Suppressor macrophage treated with lipopolysaccharide for 1 hour (primary cell): ENCODE data around the gene SNRPA1.

ENCODE experiments used
- DNase-seq, 3 donors: peaks; one replicate each; pipeline ENCODE4 v3.0.0-alpha.2; 2020 to 2022

The SNRPA1 gene

DNA sequence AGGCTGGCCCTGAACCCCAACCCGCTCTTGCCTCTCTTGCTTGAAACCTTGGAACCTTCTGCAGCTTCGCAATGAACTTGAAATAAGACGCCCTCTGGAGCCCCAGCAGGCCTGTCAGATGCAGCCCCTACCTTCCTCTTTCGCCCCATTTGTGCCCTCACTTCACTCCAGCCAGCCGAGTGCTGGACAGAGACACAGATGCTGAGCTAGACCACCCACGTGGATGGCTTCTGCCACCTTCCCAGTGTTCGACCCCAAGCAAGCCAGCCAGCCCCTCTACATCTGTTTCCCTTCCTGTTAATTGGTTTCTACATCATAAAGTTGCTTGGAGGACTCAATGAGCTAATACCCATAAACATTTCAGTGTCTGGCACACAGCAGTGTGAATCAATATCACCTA, 23.8 kb upstream of the SNRPA1 start:
- DNase-seq = no peak

DNA sequence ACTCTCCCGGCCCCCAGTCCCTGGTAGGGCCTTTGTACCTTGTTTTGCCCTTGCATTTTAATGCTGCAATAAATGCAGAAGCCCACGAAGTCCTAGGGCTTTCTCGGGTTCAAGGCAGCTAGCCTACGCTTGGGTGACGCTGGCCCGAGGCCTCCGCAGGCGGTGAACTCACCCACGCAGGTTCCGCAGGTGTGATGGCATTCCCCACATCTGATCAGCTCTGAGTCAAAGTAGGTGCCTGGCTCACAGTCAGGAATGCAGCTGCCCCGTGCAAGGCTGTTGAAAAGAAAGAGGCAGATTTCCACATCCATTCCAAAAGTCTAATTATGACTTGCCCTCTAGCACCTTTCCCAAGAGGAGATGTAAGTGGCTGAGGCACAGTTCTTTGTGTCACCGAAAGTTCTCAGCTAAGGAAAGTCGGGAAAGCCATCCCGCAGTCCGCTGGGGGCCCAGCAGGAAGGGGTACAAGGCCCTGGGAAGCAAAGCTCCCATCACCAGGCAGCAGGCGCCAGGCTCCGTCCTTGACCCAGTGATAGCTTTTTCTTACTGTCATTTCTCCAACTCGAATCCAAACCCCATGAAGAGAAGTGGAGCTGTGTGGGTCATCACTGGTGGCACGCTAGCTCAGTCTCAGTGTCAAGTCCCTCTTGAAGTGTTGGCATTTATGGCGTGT, 23.2 kb upstream of the SNRPA1 start:
- no peak for DNase-seq

DNA sequence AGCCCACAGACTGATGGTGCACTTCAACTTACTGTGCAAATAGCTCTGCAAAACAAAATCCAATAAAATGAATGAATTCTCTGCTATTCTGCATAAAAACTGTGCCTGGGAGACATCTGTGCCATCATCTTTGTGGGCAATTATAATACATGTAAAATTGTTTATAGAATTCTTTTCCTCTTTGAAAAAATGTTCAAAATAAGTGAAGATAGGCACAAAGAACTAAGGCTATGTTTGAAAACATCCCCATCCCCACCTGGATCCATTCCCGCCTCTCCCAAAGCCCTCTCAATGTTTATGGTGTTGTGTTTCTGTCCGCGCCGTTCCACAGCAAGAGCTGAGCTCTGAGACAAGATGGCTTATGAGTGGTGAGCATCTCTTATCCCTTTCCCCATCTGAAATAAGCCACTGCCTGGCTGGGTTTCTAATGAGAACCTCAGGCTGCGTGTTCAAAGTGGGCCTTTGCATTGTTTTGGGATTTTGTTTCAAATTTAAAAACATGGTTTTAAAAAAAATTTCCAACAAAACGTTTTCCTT, 22.4 kb upstream of the SNRPA1 start:
- DNase-seq = no peak

DNA sequence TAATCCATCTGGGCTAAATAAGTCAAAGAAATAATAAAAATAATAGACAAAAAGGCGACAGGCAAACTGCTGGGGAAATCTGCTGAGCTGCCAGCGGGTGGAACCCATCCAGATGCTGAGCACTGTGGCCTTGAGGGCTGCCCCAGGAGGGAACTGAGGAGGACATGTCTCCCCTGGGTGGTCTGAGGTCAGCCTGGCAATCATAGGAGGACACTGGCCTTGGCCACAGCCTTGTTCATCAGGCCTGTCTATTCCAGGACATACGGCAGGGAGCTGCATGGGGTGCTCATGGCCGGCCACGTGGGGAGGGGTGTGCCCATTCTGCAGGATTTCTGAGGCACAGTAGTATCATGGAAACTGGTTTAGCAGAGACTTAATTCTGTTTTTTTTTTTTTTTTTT, 21.5 kb upstream of the SNRPA1 start:
- DNase-seq = no peak

DNA sequence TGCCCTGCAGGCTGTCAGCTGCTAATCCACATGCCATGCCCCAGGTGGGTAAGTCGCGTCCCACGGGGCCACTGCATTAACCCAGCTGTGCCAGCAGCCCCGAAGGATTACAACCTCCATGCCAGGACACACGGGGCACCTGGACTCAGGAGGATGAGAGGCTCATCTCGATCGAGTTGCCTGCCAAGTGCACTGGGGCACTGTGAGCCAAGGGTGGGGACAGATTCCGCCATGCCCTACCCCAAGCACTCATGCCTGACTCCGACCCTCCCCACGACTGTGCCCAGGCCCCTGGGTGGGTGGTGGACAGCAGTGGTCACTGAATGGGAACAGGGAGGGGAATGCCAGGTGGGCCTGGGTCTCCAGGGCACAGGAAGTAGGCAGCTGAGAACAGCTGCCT, 20.7 kb upstream of the SNRPA1 start:
- no peak for DNase-seq

DNA sequence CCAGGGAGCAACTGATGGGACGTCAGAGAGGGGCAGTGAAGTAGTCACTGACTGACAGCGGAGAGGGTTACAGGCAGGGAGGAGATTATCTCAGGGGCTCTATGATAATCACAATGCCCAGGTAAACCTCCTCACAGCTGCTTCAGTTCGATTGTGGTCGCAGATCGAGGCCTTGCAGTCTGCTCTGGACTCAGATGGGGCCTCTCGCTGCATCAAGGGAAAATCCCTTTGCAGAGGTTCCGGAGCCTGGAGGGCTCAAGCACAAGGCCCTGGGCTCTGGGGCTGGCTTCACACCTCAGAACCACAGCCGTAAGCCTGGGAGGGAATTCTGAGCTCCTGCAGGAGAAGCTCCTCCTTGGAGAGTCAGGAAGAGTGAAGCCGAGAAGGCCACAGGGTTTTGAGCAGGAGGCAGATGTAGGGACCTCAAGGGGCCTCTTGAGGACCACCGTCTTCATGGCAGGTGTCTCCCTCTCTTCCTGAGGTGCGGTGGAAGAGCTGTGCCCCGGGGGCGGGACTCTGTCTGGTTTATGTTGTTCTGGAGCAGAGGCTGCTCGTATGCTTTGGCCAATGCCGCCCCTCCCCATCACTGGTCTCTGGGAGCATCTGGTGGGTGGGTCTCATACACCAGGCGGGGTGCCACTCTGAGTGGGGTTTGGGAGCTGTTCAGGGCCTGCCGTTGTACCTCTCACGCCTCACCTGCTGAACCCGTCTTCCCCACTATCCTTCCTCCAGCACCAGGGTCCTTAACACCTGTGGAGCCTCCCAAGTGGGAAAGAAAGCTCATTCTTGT, 19.5 kb upstream of the SNRPA1 start:
- DNase-seq = no peak

DNA sequence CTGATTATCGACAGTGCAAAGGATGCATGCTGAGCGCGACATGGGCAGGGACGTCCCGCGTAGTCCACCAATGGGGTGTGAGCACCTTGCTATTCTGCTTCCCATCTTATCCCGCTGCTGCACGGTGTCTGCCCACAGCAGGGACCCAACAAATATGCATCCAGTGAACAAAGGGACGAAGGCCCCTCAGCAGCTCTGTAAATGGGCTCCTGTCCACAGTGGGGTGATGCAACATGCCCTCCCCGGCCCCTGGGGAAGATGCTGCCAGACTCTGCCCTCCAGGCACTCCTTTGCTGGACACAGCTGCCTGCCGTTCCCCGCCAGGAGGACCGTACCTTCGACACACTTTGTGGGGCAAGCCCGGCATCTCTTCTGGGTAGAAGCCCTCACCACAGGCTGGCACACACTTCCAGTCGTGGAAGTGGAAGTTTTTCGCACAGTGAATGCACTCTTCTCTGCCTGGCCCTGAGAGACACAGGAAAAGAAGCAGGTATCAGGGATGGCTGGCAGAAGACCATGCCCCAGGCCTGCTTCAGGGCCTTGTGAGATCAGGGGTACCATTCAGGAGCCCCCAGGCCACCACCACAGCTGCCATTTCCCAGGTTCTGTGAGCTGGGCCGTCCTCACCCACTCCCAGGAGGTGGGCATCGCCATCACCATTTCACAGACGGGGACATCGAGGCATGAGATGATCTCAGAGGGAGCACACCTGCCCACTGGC, 18.2 kb upstream of the SNRPA1 start:
- DNase-seq = no peak

DNA sequence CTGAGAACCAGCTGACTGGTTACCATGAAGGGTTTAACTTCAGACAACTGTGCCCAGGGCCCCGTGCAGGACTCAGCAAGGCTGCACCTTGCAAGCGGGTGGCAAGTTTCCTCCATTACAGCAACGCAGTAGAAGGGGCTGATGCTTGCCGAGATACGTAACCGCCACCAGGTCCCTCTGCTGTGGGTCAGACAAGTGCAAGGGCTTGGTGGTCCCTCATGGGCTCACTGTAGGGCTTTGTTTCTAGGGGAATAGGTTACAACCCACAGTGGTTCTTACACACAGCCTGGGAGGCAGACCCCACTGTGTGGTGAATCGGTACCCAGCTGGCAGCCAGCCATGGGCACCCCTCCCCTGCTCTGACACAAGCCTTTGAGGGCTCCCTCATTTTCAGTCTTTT, 15.5 kb upstream of the SNRPA1 start:
- DNase-seq = no peak

DNA sequence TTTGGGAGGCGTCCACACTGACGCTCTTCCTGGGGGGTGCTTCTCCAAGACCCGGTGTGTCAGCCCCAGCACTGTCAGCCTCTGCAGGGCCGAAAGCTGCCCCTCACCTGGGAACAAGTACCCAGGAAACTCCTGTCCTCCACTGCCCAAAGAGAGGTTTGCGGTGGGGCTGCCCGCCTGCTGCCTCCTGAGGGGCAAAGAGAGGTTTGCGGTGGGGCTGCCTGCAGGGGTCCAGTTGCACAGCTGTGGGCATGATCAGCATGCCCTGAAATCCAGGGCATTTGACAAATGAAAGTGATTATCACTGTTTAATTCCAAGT, 15.1 kb upstream of the SNRPA1 start:
- no peak for DNase-seq

DNA sequence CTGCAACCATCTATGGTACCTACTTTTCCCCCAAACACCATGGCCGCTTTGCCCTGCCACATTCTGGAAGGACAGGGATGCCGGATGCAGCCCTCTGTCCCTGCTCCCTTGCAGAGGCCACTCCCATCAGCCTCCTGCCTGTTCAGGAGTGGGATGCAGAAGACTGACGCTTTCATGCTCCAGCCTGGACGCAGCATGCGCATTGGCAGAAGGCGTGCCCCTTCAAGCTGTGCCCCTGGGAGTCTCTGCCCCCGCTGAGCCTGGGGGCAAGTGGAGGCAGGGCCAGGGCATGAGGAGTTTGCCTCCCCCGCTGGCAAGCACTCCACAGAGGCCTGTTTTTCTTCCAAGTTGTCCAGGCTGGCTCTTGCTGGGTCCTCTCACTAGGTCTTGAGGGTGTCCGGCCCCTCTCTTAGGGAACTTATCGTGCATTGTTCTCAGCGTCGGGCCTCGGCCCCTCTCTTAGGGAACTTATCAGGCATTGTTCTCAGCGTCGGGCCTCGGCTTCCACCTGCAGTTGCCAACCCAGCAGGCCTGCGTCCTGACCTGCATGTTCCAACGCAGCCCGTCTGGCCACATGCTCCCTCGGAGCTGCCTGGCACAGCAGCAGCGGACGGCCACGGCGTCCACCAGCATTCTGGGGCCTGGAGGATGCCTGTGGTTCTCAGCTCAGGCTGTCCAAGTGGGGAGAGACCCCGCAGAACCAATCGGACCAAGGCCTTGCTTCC, 14.6 kb upstream of the SNRPA1 start:
- no peak for DNase-seq

DNA sequence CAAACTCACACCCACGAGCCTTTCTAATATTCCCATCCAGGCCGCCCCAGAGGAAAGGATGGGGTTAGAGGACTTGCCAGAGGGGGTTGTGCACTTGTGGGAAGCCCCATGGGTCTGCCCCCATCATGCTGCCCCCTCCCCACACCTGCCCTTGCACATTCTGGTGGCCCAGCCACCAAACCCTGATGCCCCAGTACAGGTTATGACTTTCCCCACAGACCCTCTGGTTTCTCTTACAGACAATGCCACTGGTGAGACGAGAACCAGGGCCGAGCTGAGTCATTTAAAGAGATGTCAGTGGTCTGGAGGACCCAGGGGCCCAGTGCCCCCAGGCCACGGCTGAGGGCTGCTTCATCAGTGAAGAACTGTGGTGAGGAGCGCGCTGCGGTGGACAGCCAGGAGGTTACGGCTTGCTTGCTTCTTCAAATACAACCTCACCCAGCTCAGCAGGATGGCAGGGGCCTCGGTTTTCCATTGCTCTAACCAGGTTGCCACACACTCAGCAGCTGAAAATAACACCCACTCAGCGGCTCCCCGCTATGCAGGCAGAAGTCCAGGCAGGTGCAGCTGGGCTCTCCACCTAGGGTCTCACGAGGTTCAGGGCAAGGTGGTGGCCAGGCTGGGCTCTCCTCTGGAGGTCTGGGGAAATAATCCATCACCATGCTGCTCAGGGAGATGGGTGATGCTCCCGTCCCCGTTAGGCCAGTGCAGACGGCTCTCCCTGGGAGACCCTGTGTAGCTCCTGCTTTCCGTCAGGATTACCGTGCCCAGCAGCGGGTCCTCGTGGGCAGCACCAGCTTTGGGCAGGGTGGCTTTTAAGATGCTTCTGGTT, 13.8 kb upstream of the SNRPA1 start:
- no peak for DNase-seq

DNA sequence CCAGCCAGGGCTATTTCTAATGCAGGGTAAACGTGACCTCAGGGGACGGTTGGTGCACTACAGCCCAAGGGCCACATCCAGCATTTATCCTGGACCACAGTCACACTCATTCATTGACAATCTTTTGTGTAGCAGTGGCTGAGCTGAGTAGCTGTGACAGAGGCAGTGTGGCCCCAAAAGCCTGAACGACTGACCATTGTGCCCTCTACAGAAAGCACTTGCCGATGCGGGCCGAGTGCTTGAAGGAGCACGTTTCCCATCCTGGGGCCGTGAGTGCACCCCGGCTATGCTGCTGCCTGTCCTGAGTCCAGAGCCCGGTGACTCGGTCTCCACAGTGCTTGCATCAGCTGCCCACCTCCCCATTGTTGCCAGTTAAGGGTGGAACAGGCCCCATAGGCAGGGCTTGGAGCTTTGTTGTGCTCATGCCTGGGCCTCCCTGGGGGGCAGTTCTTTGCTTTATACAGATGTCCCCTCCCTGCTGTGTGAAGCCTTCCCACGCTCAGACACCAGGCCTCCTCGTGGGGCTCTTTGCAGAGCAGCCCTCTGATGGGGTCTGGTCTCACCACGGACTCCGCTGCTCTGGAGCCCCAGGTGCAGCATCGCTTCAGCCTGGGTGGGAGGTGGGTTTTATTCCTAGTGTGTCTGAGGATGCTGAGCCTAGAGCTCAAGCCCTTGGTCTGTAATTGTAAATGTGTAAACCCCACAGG, 13.0 kb upstream of the SNRPA1 start:
- no peak for DNase-seq

DNA sequence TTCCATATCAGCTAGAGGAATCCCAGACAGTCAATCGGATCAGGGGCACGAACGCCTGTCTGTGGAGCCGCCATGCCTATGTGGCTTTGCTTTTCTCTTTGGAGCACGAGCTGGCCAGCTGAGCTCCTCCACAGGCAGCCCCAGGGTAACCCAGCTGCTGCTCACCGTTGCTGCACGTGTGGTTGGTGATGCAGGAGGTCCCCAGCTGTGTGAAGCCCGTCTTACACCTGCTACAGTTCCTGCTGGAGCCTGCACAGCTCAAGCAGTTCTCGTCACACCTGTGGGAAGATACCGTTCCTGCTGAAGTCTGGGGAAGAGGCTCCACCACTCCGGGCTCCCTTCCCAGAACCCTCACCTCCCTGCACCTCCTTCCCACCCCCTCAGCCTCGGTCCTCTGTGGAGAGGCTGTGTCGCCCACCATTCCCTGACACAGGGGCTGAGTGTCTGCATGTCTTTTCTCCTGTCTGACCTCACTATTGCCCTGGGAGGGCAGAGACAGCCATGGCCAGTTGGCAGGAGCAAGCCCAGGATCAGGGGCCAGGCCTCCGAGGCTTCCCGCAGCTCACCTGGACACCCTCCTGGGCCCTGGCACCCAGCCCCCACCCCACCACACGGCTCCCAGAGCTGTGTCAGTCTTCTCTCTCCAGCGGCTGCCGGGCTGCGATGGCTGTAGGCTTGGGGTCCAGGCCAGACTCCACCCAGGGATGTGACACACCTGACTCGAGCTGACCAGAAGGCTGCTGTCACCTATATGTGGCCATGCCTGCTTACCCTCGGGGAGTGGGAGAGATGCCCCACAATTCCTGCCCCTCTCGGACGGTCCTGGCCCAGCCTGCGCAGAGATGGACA, 12.2 kb upstream of the SNRPA1 start:
- no peak for DNase-seq

DNA sequence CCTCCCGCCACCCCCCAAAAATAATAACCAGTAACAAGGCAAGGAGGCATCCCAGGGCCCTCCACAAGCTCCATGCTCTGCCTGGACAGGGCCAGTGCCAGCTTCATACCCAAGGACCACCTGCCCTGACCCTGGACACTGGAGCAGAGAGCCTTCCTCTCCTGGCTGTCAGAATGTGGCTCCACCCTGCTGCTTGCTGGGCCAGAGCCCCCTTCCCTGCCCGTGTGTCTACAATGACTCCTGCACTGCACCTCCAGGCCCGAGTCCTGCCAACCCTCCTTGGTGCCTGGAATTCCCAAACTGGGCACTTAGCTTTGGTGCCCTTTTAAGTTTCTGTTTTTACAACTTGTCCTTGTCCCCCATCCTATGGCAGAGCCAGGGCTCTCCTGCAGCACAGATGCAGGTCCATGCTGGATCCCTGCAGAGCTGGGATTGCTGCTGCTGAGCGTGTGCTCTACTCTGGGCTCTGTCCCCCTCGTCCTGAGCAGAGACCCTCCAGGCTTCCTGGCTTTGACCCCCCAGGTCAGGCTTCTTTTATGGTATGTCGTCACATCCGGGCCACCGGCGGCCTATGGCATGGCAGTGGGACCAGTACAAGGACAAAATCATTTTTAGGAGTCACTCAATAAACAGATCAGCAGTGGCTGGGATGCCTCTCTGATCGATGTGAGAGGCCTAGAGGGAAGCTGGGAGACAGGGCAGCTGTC, 11.4 kb upstream of the SNRPA1 start:
- DNase-seq = no peak

DNA sequence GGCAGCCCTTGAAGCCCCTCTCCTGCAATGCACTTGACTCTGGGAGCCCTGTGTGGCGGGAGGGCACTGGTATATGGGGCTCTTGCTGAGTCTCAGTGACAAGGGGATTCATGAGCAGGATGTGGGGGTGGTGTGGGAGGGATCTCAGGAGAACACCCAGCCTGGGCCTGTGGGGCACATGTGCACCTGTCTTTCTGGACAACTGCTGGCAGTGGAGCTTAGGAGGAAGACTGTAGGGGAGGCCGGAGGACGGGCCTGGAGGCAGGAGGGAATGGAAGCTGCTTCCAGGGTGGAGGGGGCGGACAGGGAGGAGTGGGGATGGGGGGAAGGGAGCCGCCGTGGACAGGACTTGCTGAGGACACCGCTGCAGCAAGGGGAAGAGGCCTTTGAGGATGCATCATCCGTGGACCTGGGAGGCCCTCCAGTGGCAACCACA, 10.8 kb upstream of the SNRPA1 start:
- no peak for DNase-seq

DNA sequence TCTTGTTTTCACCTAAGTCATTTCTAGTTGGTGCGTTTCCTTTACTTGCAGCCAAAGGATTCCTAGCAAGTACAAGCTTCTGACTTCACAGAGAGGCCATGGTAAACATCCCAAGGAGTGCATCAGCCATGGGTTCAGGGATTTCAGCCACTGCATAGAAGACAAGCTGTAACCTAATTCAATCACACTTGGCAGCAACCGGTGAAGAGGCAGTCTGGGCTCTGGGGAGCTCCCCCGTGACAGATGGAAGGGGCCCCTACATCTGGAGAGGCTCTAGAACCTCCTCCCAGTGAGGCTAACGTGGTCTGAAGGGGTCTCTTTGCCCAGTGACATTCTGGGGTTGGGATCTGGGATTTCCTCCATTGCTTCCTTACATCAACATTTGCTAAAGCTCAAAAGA, 8.4 kb upstream of the SNRPA1 start:
- DNase-seq = no peak

DNA sequence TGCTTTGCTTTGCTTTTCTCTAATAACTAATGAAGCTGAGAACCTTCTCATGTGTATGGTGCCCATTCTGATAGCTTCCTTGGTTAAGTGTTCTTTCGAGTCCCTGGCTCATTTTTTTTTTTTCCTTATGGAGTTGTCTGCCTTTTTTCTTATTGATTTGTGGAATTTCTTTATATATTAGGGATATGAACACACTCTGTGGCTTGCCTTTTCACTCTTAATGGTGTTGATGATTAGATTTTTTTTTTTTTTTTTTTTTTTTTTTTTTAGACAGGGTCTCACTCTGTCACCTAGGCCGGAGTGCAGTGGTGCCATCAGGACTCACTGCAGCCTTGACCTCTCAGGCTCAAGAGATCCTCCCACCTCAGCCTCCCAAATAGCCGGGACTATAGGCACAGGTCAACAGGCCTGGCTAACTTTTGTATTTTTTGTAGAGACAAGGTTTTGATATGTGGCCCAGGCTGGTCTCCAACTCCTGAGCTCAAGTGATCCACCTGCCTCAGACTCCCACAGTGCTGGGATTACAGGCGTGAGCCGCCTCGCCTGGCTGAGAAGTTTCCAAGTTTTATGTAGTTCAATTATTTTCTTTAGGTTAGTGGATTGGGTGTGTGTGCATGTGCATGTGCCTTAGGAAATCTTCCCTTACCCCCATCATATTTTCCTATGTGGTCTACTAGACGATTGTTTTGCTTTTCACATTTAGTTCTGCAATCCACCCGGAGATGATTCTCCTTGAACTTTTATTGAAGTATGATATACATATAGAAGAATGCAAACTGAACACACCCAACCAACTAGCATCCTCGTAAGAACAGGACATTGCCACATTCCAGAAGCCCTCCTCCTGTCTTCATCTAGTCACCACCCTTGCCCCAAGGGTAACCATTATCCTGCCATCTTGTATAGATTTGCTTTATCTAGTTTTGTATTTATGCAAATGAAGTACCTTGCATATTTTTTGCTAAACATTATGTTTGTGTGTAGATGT, 1.7 kb upstream of the SNRPA1 start:
- DNase-seq = no peak

DNA sequence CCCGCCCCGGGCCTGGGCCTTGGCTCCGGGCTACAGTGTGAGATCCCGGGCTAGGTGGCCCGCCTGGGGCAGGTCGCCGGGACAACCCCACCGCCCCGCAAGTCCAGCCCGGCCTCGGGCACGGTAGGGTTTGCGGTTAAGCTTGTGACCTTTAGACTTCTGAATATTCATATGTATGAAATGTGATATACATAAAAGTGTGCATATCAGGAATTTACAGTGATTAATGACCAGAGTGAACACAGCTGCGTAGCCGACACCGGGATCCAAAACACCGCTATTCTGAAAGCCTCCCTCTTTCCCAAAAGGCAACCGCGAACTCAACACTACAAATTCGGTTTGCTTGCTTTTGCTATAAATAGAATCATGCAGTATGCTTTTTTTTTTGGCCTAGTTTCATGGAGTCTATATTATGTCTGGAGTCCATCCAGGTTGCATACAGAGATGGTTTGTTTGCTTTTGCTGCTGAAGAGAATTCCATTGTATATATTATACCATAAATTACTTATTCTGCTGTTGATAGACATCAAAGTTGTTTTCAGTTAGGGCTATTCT, 636 bp upstream of the SNRPA1 start:
- DNase-seq = no peak
